ENCODE data around the gene ARMH3. TPM values are rescaled to one million over a fixed set of nuclear protein-coding genes. Genes with fewer than 3 reads are reported as not detected.

The ARMH3 gene
- total and polyA plus RNA-seq, 5 donors from 2014 or later, result 21.3 to 42.2 (median 25.0) TPM

GRCh38 chr10:101935431-101935830 lies 120.5 kb downstream of the ARMH3 start:
- H3K27ac Mint-ChIP-seq, result no peak overlapping the region
- no peaks in the 10 kb centered on the region for H3K9me3 Mint-ChIP-seq
- DNase-seq (no peak), ATAC-seq (ENCODE audit: low read depth in 2 of 2) (no peak)
- no peak overlapping the region for H3K4me3 ChIP-seq (ENCODE audit: low read depth, low read length)
- no peaks in the 10 kb centered on the region for H3K27me3 Mint-ChIP-seq
- H3K4me1 Mint-ChIP-seq, result peaks cover 0 to 27% (median 15%) of the 10 kb centered on the region in 4 donors
- no peaks in the 10 kb centered on the region for H3K9me3 ChIP-seq (ENCODE audit: control insufficient read depth in 2 of 2, low read length in 2 of 2)
- H3K27ac ChIP-seq (ENCODE audit: insufficient read depth, low read length, poor library complexity, severe bottlenecking), result no peak overlapping the region
- peaks cover 32% of the 10 kb centered on the region for H3K36me3 Mint-ChIP-seq
- peaks cover 29% of the 10 kb centered on the region for H3K36me3 ChIP-seq (ENCODE audit: control insufficient read depth, insufficient read depth, low read length)
- H3K27me3 ChIP-seq (ENCODE audit: control insufficient read depth, insufficient read depth, low read length), result no peaks in the 10 kb centered on the region
- no peaks in the 10 kb centered on the region for H3K4me1 ChIP-seq (ENCODE audit: control insufficient read depth, insufficient read depth, low read length, poor library complexity, severe bottlenecking)
- no peak overlapping the region for H3K4me3 Mint-ChIP-seq

GRCh38 chr10:101934686-101935305 lies 121.2 kb downstream of the ARMH3 start:
- peaks cover 24% of the 10 kb centered on the region for H3K36me3 ChIP-seq (ENCODE audit: control insufficient read depth, insufficient read depth, low read length)
- H3K27ac Mint-ChIP-seq, result no peak overlapping the region
- H3K36me3 Mint-ChIP-seq, result peaks cover 28% of the 10 kb centered on the region

GRCh38 chr10:101933976-101934375 lies 122.0 kb downstream of the ARMH3 start:
- H3K4me3 ChIP-seq (ENCODE audit: low read depth, low read length), result no peak overlapping the region
- no peak overlapping the region for H3K4me3 Mint-ChIP-seq
- ATAC-seq (ENCODE audit: low read depth in 2 of 2) (no peak), DNase-seq (no peak)
- no peak overlapping the region for H3K27ac Mint-ChIP-seq
- H3K9me3 Mint-ChIP-seq, result no peaks in the 10 kb centered on the region
- H3K36me3 Mint-ChIP-seq, result peaks cover 21% of the 10 kb centered on the region
- H3K4me1 ChIP-seq (ENCODE audit: control insufficient read depth, insufficient read depth, low read length, poor library complexity, severe bottlenecking), result no peaks in the 10 kb centered on the region
- no peaks in the 10 kb centered on the region for H3K27me3 Mint-ChIP-seq
- H3K9me3 ChIP-seq (ENCODE audit: control insufficient read depth in 2 of 2, low read length in 2 of 2), result no peaks in the 10 kb centered on the region
- no peak overlapping the region for H3K27ac ChIP-seq (ENCODE audit: insufficient read depth, low read length, poor library complexity, severe bottlenecking)
- peaks cover 0 to 20% (median 15%) of the 10 kb centered on the region in 4 donors for H3K4me1 Mint-ChIP-seq
- H3K27me3 ChIP-seq (ENCODE audit: control insufficient read depth, insufficient read depth, low read length), result no peaks in the 10 kb centered on the region
- peaks cover 19% of the 10 kb centered on the region for H3K36me3 ChIP-seq (ENCODE audit: control insufficient read depth, insufficient read depth, low read length)

More at GRCh38 chr10:101934686-101935305, 121.2 kb downstream of the ARMH3 start:
- Mint-ChIP-seq H3K9me3 (no peaks in the 10 kb centered on the region), H3K4me1 (peaks cover 0 to 24% (median 15%) of the 10 kb centered on the region in 4 donors), H3K4me3 (no peak overlapping the region), H3K27me3 (no peaks in the 10 kb centered on the region)
- Histone ChIP-seq H3K27me3 (ENCODE audit: control insufficient read depth, insufficient read depth, low read length) (no peaks in the 10 kb centered on the region), H3K4me3 (ENCODE audit: low read depth, low read length) (no peak overlapping the region), H3K27ac (ENCODE audit: insufficient read depth, low read length, poor library complexity, severe bottlenecking) (no peak overlapping the region), H3K9me3 (ENCODE audit: control insufficient read depth in 2 of 2, low read length in 2 of 2) (no peaks in the 10 kb centered on the region), H3K4me1 (ENCODE audit: control insufficient read depth, insufficient read depth, low read length, poor library complexity, severe bottlenecking) (no peaks in the 10 kb centered on the region)
- ATAC-seq (ENCODE audit: low read depth in 2 of 2) (no peak), DNase-seq (no peak)

GRCh38 chr10:101932183-101932582 lies 123.8 kb downstream of the ARMH3 start:
- H3K36me3 ChIP-seq (ENCODE audit: control insufficient read depth, insufficient read depth, low read length), result peaks cover 15% of the 10 kb centered on the region
- ATAC-seq (ENCODE audit: low read depth in 2 of 2), result no peak
- peaks cover 16% of the 10 kb centered on the region for H3K36me3 Mint-ChIP-seq

GRCh38 chr10:101925027-101925426 lies 130.9 kb downstream of the ARMH3 start:
- Histone ChIP-seq H3K36me3 (ENCODE audit: control insufficient read depth, insufficient read depth, low read length) (peaks cover 6% of the 10 kb centered on the region), H3K4me3 (ENCODE audit: low read depth, low read length) (no peak overlapping the region), H3K4me1 (ENCODE audit: control insufficient read depth, insufficient read depth, low read length, poor library complexity, severe bottlenecking) (no peaks in the 10 kb centered on the region), H3K27ac (ENCODE audit: insufficient read depth, low read length, poor library complexity, severe bottlenecking) (no peak overlapping the region), H3K27me3 (ENCODE audit: control insufficient read depth, insufficient read depth, low read length) (no peaks in the 10 kb centered on the region), H3K9me3 (ENCODE audit: control insufficient read depth in 2 of 2, low read length in 2 of 2) (no peaks in the 10 kb centered on the region)
- Mint-ChIP-seq H3K4me1 (peaks cover 5 to 27% (median 18%) of the 10 kb centered on the region in 4 donors), H3K27ac (peak overlapping the region in 1 of 3 donors; percentile 63), H3K4me3 (no peak overlapping the region), H3K27me3 (no peaks in the 10 kb centered on the region), H3K36me3 (peaks cover 21% of the 10 kb centered on the region), H3K9me3 (no peaks in the 10 kb centered on the region)
- ATAC-seq (ENCODE audit: low read depth in 2 of 2), result no peak
- DNase-seq, result no peak

More at GRCh38 chr10:101932183-101932582, 123.8 kb downstream of the ARMH3 start:
- Mint-ChIP-seq H3K9me3 (no peaks in the 10 kb centered on the region), H3K27ac (peak overlapping the region in 1 of 3 donors; percentile 50), H3K4me3 (no peak overlapping the region), H3K27me3 (no peaks in the 10 kb centered on the region), H3K4me1 (peaks cover 0 to 19% (median 15%) of the 10 kb centered on the region in 4 donors)
- peak in 1 of 3 donors; percentile 9 for DNase-seq
- no peak overlapping the region for H3K27ac ChIP-seq (ENCODE audit: insufficient read depth, low read length, poor library complexity, severe bottlenecking)
- H3K4me3 ChIP-seq (ENCODE audit: low read depth, low read length), result no peak overlapping the region
- no peaks in the 10 kb centered on the region for H3K27me3 ChIP-seq (ENCODE audit: control insufficient read depth, insufficient read depth, low read length)
- H3K4me1 ChIP-seq (ENCODE audit: control insufficient read depth, insufficient read depth, low read length, poor library complexity, severe bottlenecking), result no peaks in the 10 kb centered on the region
- H3K9me3 ChIP-seq (ENCODE audit: control insufficient read depth in 2 of 2, low read length in 2 of 2), result no peaks in the 10 kb centered on the region

- Mint-ChIP-seq H3K4me3 (no peak overlapping the region), H3K27ac (peak overlapping the region in 2 of 3 donors; percentile 29 to 67)
- no peak for ATAC-seq (ENCODE audit: low read depth in 2 of 2)
Observed at GRCh38 chr10:101923256-101923655, 132.7 kb downstream of the ARMH3 start.

GRCh38 chr10:101922846-101923245 lies 133.1 kb downstream of the ARMH3 start:
- peaks cover 29% of the 10 kb centered on the region for H3K36me3 Mint-ChIP-seq
- Histone ChIP-seq H3K9me3 (ENCODE audit: control insufficient read depth in 2 of 2, low read length in 2 of 2) (no peaks in the 10 kb centered on the region), H3K36me3 (ENCODE audit: control insufficient read depth, insufficient read depth, low read length) (peaks cover 5% of the 10 kb centered on the region), H3K4me3 (ENCODE audit: low read depth, low read length) (no peak overlapping the region), H3K4me1 (ENCODE audit: control insufficient read depth, insufficient read depth, low read length, poor library complexity, severe bottlenecking) (no peaks in the 10 kb centered on the region), H3K27ac (ENCODE audit: insufficient read depth, low read length, poor library complexity, severe bottlenecking) (no peak overlapping the region), H3K27me3 (ENCODE audit: control insufficient read depth, insufficient read depth, low read length) (no peaks in the 10 kb centered on the region)
- no peak for ATAC-seq (ENCODE audit: low read depth in 2 of 2)
- peak overlapping the region in 1 of 3 donors; percentile 67 for H3K27ac Mint-ChIP-seq
- no peak for DNase-seq
- H3K4me3 Mint-ChIP-seq, result no peak overlapping the region
- H3K27me3 Mint-ChIP-seq, result no peaks in the 10 kb centered on the region
- H3K9me3 Mint-ChIP-seq, result no peaks in the 10 kb centered on the region
- H3K4me1 Mint-ChIP-seq, result peaks cover 9 to 28% (median 19%) of the 10 kb centered on the region in 4 donors

More at GRCh38 chr10:101923256-101923655, 132.7 kb downstream of the ARMH3 start:
- H3K4me3 ChIP-seq (ENCODE audit: low read depth, low read length), result no peak overlapping the region
- DNase-seq, result peak in 1 of 3 donors; percentile 48
- Mint-ChIP-seq H3K4me1 (peaks cover 9 to 28% (median 20%) of the 10 kb centered on the region in 4 donors), H3K27me3 (no peaks in the 10 kb centered on the region), H3K36me3 (peaks cover 29% of the 10 kb centered on the region), H3K9me3 (no peaks in the 10 kb centered on the region)
- no peak overlapping the region for H3K27ac ChIP-seq (ENCODE audit: insufficient read depth, low read length, poor library complexity, severe bottlenecking)
- no peaks in the 10 kb centered on the region for H3K27me3 ChIP-seq (ENCODE audit: control insufficient read depth, insufficient read depth, low read length)
- no peaks in the 10 kb centered on the region for H3K4me1 ChIP-seq (ENCODE audit: control insufficient read depth, insufficient read depth, low read length, poor library complexity, severe bottlenecking)
- H3K36me3 ChIP-seq (ENCODE audit: control insufficient read depth, insufficient read depth, low read length), result peaks cover 7% of the 10 kb centered on the region
- no peaks in the 10 kb centered on the region for H3K9me3 ChIP-seq (ENCODE audit: control insufficient read depth in 2 of 2, low read length in 2 of 2)

GRCh38 chr10:101920546-101920945 lies 135.4 kb downstream of the ARMH3 start:
- peaks cover 9 to 34% (median 19%) of the 10 kb centered on the region in 4 donors for H3K4me1 Mint-ChIP-seq
- DNase-seq (no peak), ATAC-seq (ENCODE audit: low read depth in 2 of 2) (no peak)
- H3K36me3 Mint-ChIP-seq, result peaks cover 37% of the 10 kb centered on the region
- no peaks in the 10 kb centered on the region for H3K27me3 ChIP-seq (ENCODE audit: control insufficient read depth, insufficient read depth, low read length)
- no peaks in the 10 kb centered on the region for H3K27me3 Mint-ChIP-seq
- peaks cover 5% of the 10 kb centered on the region for H3K36me3 ChIP-seq (ENCODE audit: control insufficient read depth, insufficient read depth, low read length)
- no peaks in the 10 kb centered on the region for H3K9me3 Mint-ChIP-seq
- H3K4me1 ChIP-seq (ENCODE audit: control insufficient read depth, insufficient read depth, low read length, poor library complexity, severe bottlenecking), result no peaks in the 10 kb centered on the region
- H3K27ac ChIP-seq (ENCODE audit: insufficient read depth, low read length, poor library complexity, severe bottlenecking), result no peak overlapping the region
- H3K27ac Mint-ChIP-seq, result no peak overlapping the region
- H3K4me3 ChIP-seq (ENCODE audit: low read depth, low read length), result no peak overlapping the region
- H3K9me3 ChIP-seq (ENCODE audit: control insufficient read depth in 2 of 2, low read length in 2 of 2), result no peaks in the 10 kb centered on the region
- no peak overlapping the region for H3K4me3 Mint-ChIP-seq
